Spleen (tissue), 11 donors: ENCODE data around the gene GAB3. TPM values are rescaled to one million over a fixed set of nuclear protein-coding genes. Genes with fewer than 3 reads are reported as not detected.
"Not testable (repeated sequence)": the region's sequence is repeated elsewhere in the genome, so short reads cannot be mapped to it uniquely, and the experiment has no call there.

Source experiments
- DNase-seq: peaks from one replicate; pipeline ENCODE4 v3.0.0-alpha.2; 2020
- H3K27ac ChIP-seq, 8 donors: fragments of 200-600 bp; sonication (generic) in 7 of 8; 1 replicate in 4 of 8; 2 replicates in 4 of 8; pipeline versions ENCODE4 v1.5.0 to v1.8.0; 2016 to 2021; ENCODE audit warnings: inconsistent platforms in 4 of 8, mild to moderate bottlenecking in 4 of 8, moderate library complexity in 1 of 8
- H3K27me3 ChIP-seq, 7 donors: fragments of 200-600 bp; sonication (generic) in 6 of 7; replicated peaks in 1 of 7; 1 replicate in 4 of 7; 2 replicates in 3 of 7; pipeline versions ENCODE4 v1.5.0 to v1.8.0; 2016 to 2021; ENCODE audit warnings: inconsistent platforms in 3 of 7, mild to moderate bottlenecking in 1 of 7
- H3K36me3 ChIP-seq, 6 donors: fragments of 200-600 bp; sonication (generic) in 5 of 6; 1 replicate in 4 of 6; 2 replicates in 2 of 6; pipeline versions ENCODE4 v1.5.0 to v1.8.0; 2016 to 2021; ENCODE audit warnings: inconsistent platforms in 2 of 6
- H3K4me1 ChIP-seq, 6 donors: fragments of 200-600 bp; sonication (generic) in 5 of 6; 1 replicate in 3 of 6; 2 replicates in 3 of 6; pipeline versions ENCODE4 v1.5.0 to v1.8.0; 2016 to 2021; ENCODE audit warnings: inconsistent platforms in 3 of 6
- H3K4me3 ChIP-seq, 8 donors: fragments of 200-600 bp; sonication (generic) in 7 of 8; 1 replicate in 4 of 8; 2 replicates in 4 of 8; pipeline versions ENCODE4 v1.5.0 to v1.8.0; 2016 to 2021; ENCODE audit warnings: inconsistent platforms in 4 of 8, mild to moderate bottlenecking in 4 of 8, moderate library complexity in 2 of 8
- H3K9me3 ChIP-seq, 8 donors: fragments of 200-600 bp; sonication (generic) in 7 of 8; 1 replicate in 4 of 8; 2 replicates in 4 of 8; pipeline versions ENCODE4 v1.5.0 to v1.8.0; 2016 to 2021; ENCODE audit warnings: inconsistent platforms in 4 of 8
- WGBS, 5 donors: extraction: QIAGEN DNeasy Blood & Tissue Kit in 3 of 5; methylation state at CpG; one replicate each; pipeline versions ENCODE4 v1.1.5 to v1.1.7; 2013 to 2018; 5-methylcytosine and 5-hydroxymethylcytosine counted together
- intact Hi-C: fragments of 100-400 bp; cut with DNase I; formaldehyde crosslinking; loops from one replicate; pipeline ENCODE4 v1.15.0; 2023; ENCODE audit warnings: low total_unique reads
- polyA plus RNA-seq, 3 donors: library from polyadenylated mRNA; stranded (reverse); fragments of 200-250 nt; gene quantifications; one replicate each; pipeline ENCODE4 v1.2.1, GENCODE V29; 2013
- small RNA-seq, 4 donors: library from RNA; depleted of rRNA; stranded (forward); fragments of <200 nt; gene quantifications; one replicate each; pipeline ENCODE3, GENCODE V24; 2016
- total RNA-seq, 7 donors: library from RNA; depleted of rRNA in 3 of 7; stranded (reverse); fragments of >200 nt in 3 of 7; fragmentation: NEBNext Ultra II Directional in 4 of 7; extraction: Animal tissue kit (Norgen Biotek cat#: 25700) in 4 of 7; gene quantifications; one replicate each; pipeline versions ENCODE4 v1.1.0 to v1.2.1, GENCODE V29; 2016 to 2021
- donor health status: healthy with polysubstance abuse.
- donor health status: DM: no; HTN: no; CAD: no; lungs with moderate emphysema.
- donor health status: DM: no; HTN: no; CAD: no.
- donor health status: Bipolar disorder and iron deficiency.
- donor health status: healthy.
- donor health status: DM: no; HTN: no; CAD: no.
- donor health status: DM: yes; HTN: yes; CAD: no.

GAB3 gene
- total and polyA plus RNA-seq, 10 donors, result 7.4 to 40.3 (median 32.3) TPM

DNA sequence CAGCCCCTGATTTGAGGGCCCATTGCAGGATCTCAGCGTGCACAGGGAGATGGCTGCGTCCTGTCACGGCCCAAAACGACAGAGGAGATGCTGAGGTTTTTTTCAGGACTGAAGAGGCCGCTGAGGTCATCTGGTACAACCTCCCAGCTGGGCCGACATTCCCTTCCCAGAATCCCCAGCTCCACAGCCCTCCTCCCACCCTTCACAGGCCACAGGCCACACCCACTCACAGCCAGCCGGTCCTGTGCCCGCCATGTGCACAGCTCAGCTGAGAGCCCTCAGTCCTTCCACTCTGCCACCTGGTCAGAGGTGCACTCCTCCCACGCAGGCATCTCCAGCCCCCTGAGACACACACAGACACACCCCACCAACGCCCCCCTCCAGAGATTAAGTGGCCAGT is 109.1 kb downstream of the GAB3 start:
- intact Hi-C loops, DNase-seq, H3K4me3 ChIP-seq, H3K9me3 ChIP-seq, H3K27ac ChIP-seq, H3K27me3 ChIP-seq, H3K36me3 ChIP-seq, H3K4me1 ChIP-seq: not testable (repeated sequence)
- no CpG with 5 or more reads among the region's 10 CpGs for WGBS, 5 donors

- H3K27ac ChIP-seq, H3K36me3 ChIP-seq, intact Hi-C loops, DNase-seq, H3K4me3 ChIP-seq, H3K9me3 ChIP-seq, H3K4me1 ChIP-seq, H3K27me3 ChIP-seq: not testable (repeated sequence)
- WGBS, 5 donors, result no CpG with 5 or more reads among the region's 11 CpGs
Observed at GRCh38 chrX:154633661-154634060, 117.2 kb downstream of the GAB3 start.

DNA sequence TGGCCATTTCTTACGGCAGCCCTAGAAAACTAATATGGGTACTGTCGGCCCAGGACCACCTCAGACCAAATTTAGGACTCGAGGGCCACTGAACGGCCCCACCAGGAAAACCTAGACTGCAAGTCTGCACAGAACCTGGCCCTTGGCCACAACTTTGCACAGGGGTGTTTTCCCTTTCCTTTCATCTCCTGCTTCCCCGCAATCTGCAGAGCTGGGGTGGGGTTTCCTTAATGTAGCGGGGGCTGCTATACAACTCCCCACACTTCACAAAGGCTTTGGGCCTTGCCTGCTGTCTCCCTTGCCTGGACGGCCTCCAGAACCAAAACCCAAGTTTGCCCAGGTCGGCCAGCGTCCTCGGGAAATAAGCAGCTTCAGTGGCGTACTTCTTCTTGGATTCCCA is 119.9 kb downstream of the GAB3 start:
- no CpG with 5 or more reads among the region's 11 CpGs for WGBS, 5 donors
- H3K4me1 ChIP-seq, H3K4me3 ChIP-seq, H3K9me3 ChIP-seq, H3K27ac ChIP-seq, H3K27me3 ChIP-seq, H3K36me3 ChIP-seq, DNase-seq, intact Hi-C loops: not testable (repeated sequence)

DNA sequence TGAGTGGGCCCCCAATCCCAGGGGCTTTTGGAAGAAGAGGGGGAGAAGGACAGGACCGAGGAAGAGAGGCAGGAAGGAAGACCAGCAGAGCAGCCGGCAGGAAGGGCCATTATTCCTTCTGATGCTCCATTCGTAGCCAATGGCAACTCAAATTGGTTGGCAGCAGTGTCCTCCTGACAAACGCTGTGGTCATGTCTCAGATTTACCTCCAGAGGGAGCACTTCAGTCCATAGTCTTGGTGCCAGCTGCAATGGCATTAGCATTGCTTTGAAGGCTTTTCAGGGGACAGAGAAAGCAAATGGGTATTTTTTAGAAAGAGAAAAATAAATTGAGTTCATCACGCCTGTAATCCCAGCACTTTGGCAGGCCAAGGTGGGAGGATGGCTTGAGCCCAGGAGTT is 121.9 kb downstream of the GAB3 start:
- H3K4me3 ChIP-seq, intact Hi-C loops, H3K27me3 ChIP-seq, H3K9me3 ChIP-seq, H3K4me1 ChIP-seq, H3K27ac ChIP-seq, DNase-seq, H3K36me3 ChIP-seq: not testable (repeated sequence)
- WGBS, 5 donors, result no CpG with 5 or more reads among the region's 5 CpGs

Small RNAs within 50 kb of the gene (small RNA-seq; reads per million reads assigned to genes)
- gene SNORA36A, result 0 reads per million in 4 donors

Other genes with a start within 250 kb of the GAB3 start
- gene FAM3A, start 234.8 kb downstream of the GAB3 start, total RNA-seq, result 10 to 100 TPM; 29.1 to 38.1 (median 34.7) TPM
- 10 to 100 TPM; 35.2 to 54.5 (median 52.3) TPM for gene FAM3A, start 234.8 kb downstream of the GAB3 start, polyA plus RNA-seq
- gene G6PD, start 204.2 kb downstream of the GAB3 start, total RNA-seq, result 10 to 100 TPM; 57.0 to 93.1 (median 70.3) TPM
- gene G6PD, start 204.2 kb downstream of the GAB3 start, polyA plus RNA-seq, result 10 to 100 TPM; 15.5 to 34.2 (median 15.7) TPM
- gene IKBKG, start 203.5 kb downstream of the GAB3 start, total RNA-seq, result 10 to 100 TPM; 18.9 to 66.6 (median 39.1) TPM
- 10 to 100 TPM; 21.5 to 52.8 (median 49.9) TPM for gene IKBKG, start 203.5 kb downstream of the GAB3 start, polyA plus RNA-seq
- not detected for gene CTAG1A, start 165.9 kb downstream of the GAB3 start, total RNA-seq
- gene CTAG1A, start 165.9 kb downstream of the GAB3 start, polyA plus RNA-seq, result not detected
- not detected for gene CTAG1B, start 131.8 kb downstream of the GAB3 start, total RNA-seq
- gene CTAG1B, start 131.8 kb downstream of the GAB3 start, polyA plus RNA-seq, result not detected
- under 1 TPM in 1 of 7 donors, not detected in 6; 0.46 TPM for gene CTAG2, start 97.5 kb downstream of the GAB3 start, total RNA-seq
- 1 to 10 TPM in 1 of 3 donors, under 1 TPM in 1, not detected in 1; 0.10 to 7.9 TPM for gene CTAG2, start 97.5 kb downstream of the GAB3 start, polyA plus RNA-seq
- gene DKC1, start 11.8 kb upstream of the GAB3 start, total RNA-seq, result 10 to 100 TPM; 32.0 to 54.4 (median 39.3) TPM
- gene DKC1, start 11.8 kb upstream of the GAB3 start, polyA plus RNA-seq, result 10 to 100 TPM; 34.0 to 42.7 (median 38.8) TPM
- 100 to 1,000 TPM in 3 of 7 donors, 10 to 100 TPM in 4; 76.5 to 122 (median 90.7) TPM for gene MPP1, start 54.4 kb upstream of the GAB3 start, total RNA-seq
- 10 to 100 TPM; 24.3 to 45.9 (median 31.8) TPM for gene MPP1, start 54.4 kb upstream of the GAB3 start, polyA plus RNA-seq
- 1 to 10 TPM in 2 of 7 donors, not detected in 5; 1.3 to 4.9 TPM for gene SMIM9, start 83.6 kb upstream of the GAB3 start, total RNA-seq
- gene SMIM9, start 83.6 kb upstream of the GAB3 start, polyA plus RNA-seq, result not detected
- 10 to 100 TPM in 6 of 7 donors, 1 to 10 TPM in 1; 5.6 to 38.0 (median 27.5) TPM for gene F8A1, start 135.3 kb upstream of the GAB3 start, total RNA-seq
- gene F8A1, start 135.3 kb upstream of the GAB3 start, polyA plus RNA-seq, result 10 to 100 TPM; 19.4 to 27.9 (median 24.2) TPM